Endothelial cell of umbilical vein (primary cell): Measurements from ENCODE around the gene ASB6. TPM values are rescaled to one million over a fixed set of nuclear protein-coding genes. Genes with fewer than 3 reads are reported as not detected.
"Not testable (repeated sequence)": the region's sequence is repeated elsewhere in the genome, so short reads cannot be mapped to it uniquely, and the experiment has no call there.

Experiments
- BruUV-seq: library from RNA; stranded (reverse); fragments of 400-500 nt; replicated peaks from 2 replicates; lab custom pipeline; 2021; lab: Mats Ljungman, UMichigan
- CTCF ChIA-PET: fragments of 300-600, 350-600 bp; sonication (Branson Sonifier 250); formaldehyde crosslinking; loops from one replicate; lab custom pipeline; 2021; ENCODE audit warnings: antibody characterized with exemption, inconsistent platforms; lab: Charles Lee
- POLR2A ChIA-PET: fragments of 300-600, 350-600 bp; sonication (Branson Sonifier 250); formaldehyde crosslinking; loops from one replicate; lab custom pipeline; 2021; ENCODE audit warnings: antibody characterized with exemption, inconsistent platforms; lab: Charles Lee
- DNase-seq: peaks from one replicate; pipeline ENCODE4 v3.0.0-alpha.2; 2011; ENCODE audit warnings: low read depth, low spot score
- FAIRE-seq: peaks from 2 replicates; lab custom pipeline; 2011; peaks lifted over from hg19 to GRCh38; lab: Jason Lieb, UNC
- H2AFZ ChIP-seq: 2 replicates; pipeline ENCODE4 v1.6.0; 2012; ENCODE audit warnings: low read depth, low read length, control low read depth, inconsistent platforms
- H3K27ac ChIP-seq: 2 replicates; pipeline ENCODE4 v1.5.1; 2011; ENCODE audit warnings: low read depth, mild to moderate bottlenecking, control low read depth, low read length, moderate library complexity; ENCODE audit not compliant: insufficient read depth
- H3K27me3 ChIP-seq, 2 experiments: 2 replicates each; pipeline versions ENCODE4 v1.6.0 to v1.6.1; 2011; ENCODE audit warnings: low read length in 2 of 2, mixed read lengths in 1 of 2; ENCODE audit not compliant: control insufficient read depth in 2 of 2, insufficient read depth in 2 of 2
- H3K36me3 ChIP-seq, 2 experiments: 2 replicates in 1 of 2; 3 replicates in 1 of 2; pipeline ENCODE4 v1.5.1; 2011; ENCODE audit warnings: low read length in 2 of 2, mild to moderate bottlenecking in 1 of 2, moderate library complexity in 1 of 2; ENCODE audit not compliant: control insufficient read depth in 2 of 2, insufficient read depth in 2 of 2; ENCODE audit errors: extremely low read depth in 1 of 2
- H3K4me1 ChIP-seq: 3 replicates; pipeline ENCODE4 v1.5.1; 2011; ENCODE audit warnings: mild to moderate bottlenecking, low read length; ENCODE audit not compliant: control insufficient read depth, insufficient read depth; ENCODE audit errors: extremely low read depth
- H3K4me2 ChIP-seq: 2 replicates; pipeline ENCODE4 v1.6.1; 2011; ENCODE audit warnings: low read length, control low read depth, mixed read lengths; ENCODE audit not compliant: insufficient read depth
- H3K4me3 ChIP-seq, 3 experiments: fragments of 200-600 bp in 1 of 3; sonication (generic), shearing (Covaris generic) in 1 of 3; replicated peaks in 1 of 3; 2 replicates each; pipeline ENCODE4 v1.5.1; 2011 to 2016; ENCODE audit warnings: control low read depth in 3 of 3, low read length in 3 of 3, mild to moderate bottlenecking in 2 of 3, inconsistent platforms in 1 of 3, low read depth in 1 of 3, moderate library complexity in 1 of 3; ENCODE audit not compliant: insufficient read depth in 1 of 3
- H3K79me2 ChIP-seq: 2 replicates; pipeline ENCODE4 v1.6.0; 2012; ENCODE audit warnings: low read length, inconsistent platforms; ENCODE audit not compliant: control insufficient read depth, insufficient read depth
- H3K9ac ChIP-seq: replicated peaks from 2 replicates; pipeline ENCODE3; 2011; ENCODE audit warnings: low read length, control low read depth; ENCODE audit not compliant: insufficient read depth; ENCODE audit errors: extremely low read depth
- H3K9me1 ChIP-seq: replicated peaks from 3 replicates; pipeline ENCODE4 v1.6.0; 2011; ENCODE audit warnings: mild to moderate bottlenecking, low read length; ENCODE audit not compliant: control insufficient read depth, insufficient read depth; ENCODE audit errors: extremely low read depth
- H3K9me3 ChIP-seq: replicated peaks from 2 replicates; pipeline ENCODE4 v1.5.1; 2012; ENCODE audit warnings: low read length, inconsistent platforms; ENCODE audit not compliant: control insufficient read depth, insufficient read depth
- H4K20me1 ChIP-seq: replicated peaks from 2 replicates; pipeline ENCODE3; 2011; ENCODE audit warnings: mild to moderate bottlenecking, low read length; ENCODE audit not compliant: control insufficient read depth, insufficient read depth; ENCODE audit errors: extremely low read depth
- GATA2 ChIP-seq: IDR thresholded peaks from 2 replicates; pipeline ENCODE4 v1.7.0; 2011; ENCODE audit warnings: low read depth, mild to moderate bottlenecking, moderate library complexity, mixed read lengths, low read length; ENCODE audit not compliant: insufficient read length, insufficient read depth
- JUN ChIP-seq: IDR thresholded peaks from 2 replicates; pipeline ENCODE4 v1.6.1; 2011; ENCODE audit warnings: borderline replicate concordance, low read depth; ENCODE audit not compliant: insufficient read length, insufficient read depth
- POLR2A ChIP-seq: IDR thresholded peaks from 2 replicates; pipeline ENCODE4 v1.6.1; 2012; ENCODE audit warnings: low read depth, mild to moderate bottlenecking, control low read depth, low read length
- POLR2AphosphoS5 ChIP-seq: IDR thresholded peaks from 2 replicates; pipeline ENCODE4 v1.6.1; 2012; ENCODE audit warnings: low read depth, mild to moderate bottlenecking, control low read depth, low read length, moderate library complexity; ENCODE audit not compliant: insufficient read depth
- dilution Hi-C: fragments of 300-500 bp; cut with MboI; formaldehyde crosslinking; loops from one replicate; pipeline ENCODE4 v1.15.0; 2019; ENCODE audit warnings: low sequenced_read_pairs; ENCODE audit not compliant: extremely low pct_ligation_motif_present
- intact Hi-C: fragments of 100-400 bp; cut with micrococcal nuclease; formaldehyde crosslinking; loops from one replicate; pipeline ENCODE4 v1.10.0; 2022
- polyA plus RNA-seq, 4 experiments: library from polyadenylated mRNA; depleted of rRNA in 3 of 4; stranded (reverse) in 3 of 4; unstranded in 1 of 4; fragments of >200 nt; gene quantifications; 2 replicates each; pipeline versions ENCODE4 v1.2.1 to v1.2.3, GENCODE V29; 2011 to 2012; ENCODE audit warnings: missing spikeins in 1 of 4
- total RNA-seq: library from RNA; stranded (reverse); gene quantifications from 2 replicates; pipeline ENCODE4 v1.2.3, GENCODE V29; 2021

ASB6 gene
- total and polyA plus RNA-seq, 2 donors (not counting 3 experiments of a cell fraction or from before 2014, with no cell fraction given): 20.3 to 23.8 TPM

DNA sequence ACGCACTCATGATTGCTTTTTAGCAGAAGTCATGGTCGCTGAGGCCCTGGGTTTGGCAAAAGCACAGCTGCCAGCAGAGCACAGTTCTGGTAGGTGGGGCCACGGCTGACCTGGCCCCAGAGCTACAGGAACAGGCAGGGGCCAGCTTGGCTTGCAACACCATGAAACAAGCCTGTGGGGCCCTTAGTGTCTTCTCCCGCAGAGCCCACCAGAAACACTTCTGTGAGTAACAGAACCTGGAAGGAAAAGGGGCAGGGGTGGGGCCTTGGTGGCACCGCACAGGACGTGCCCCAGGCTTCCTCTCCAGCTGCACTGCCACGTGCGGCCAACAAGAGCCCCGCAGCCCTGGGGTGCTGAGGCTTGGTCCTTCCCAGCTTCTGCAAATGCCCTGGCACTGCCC lies 4.8 kb downstream of the ASB6 start:
- no peak overlapping the region for H3K4me3 ChIP-seq
- H4K20me1 ChIP-seq: no peaks in the 10 kb centered on the region
- dilution Hi-C loops (no loop called here), intact Hi-C loops (no loop called here)
- FAIRE-seq: no peak
- POLR2A ChIA-PET: no interaction called here
- no peaks in the 10 kb centered on the region for H3K27me3 ChIP-seq
- no peak overlapping the region for H2AFZ ChIP-seq
- peaks cover 14 to 46% of the 10 kb centered on the region in 2 experiments for H3K36me3 ChIP-seq
- no peaks in the 10 kb centered on the region for H3K9me1 ChIP-seq
- H3K9me3 ChIP-seq: no peaks in the 10 kb centered on the region
- H3K9ac ChIP-seq: no peak overlapping the region
- CTCF ChIA-PET: interaction anchor here (1.5 to 4.7 kb wide), 3 partner anchors 12 to 505 kb away, joined by 4 to 27 read pairs (median 6); partner anchors contain the start of gene NTMT1
- TF ChIP-seq JUN (no peak), GATA2 (no peak), POLR2A (peak; percentile 1), POLR2AphosphoS5 (no peak)
- H3K4me2 ChIP-seq: no peak overlapping the region
- H3K4me1 ChIP-seq: peaks cover 10% of the 10 kb centered on the region
- DNase-seq: no peak
- no peak overlapping the region for H3K27ac ChIP-seq
- H3K79me2 ChIP-seq: peaks cover 42% of the 10 kb centered on the region
- BruUV-seq: no TSS peak

DNA sequence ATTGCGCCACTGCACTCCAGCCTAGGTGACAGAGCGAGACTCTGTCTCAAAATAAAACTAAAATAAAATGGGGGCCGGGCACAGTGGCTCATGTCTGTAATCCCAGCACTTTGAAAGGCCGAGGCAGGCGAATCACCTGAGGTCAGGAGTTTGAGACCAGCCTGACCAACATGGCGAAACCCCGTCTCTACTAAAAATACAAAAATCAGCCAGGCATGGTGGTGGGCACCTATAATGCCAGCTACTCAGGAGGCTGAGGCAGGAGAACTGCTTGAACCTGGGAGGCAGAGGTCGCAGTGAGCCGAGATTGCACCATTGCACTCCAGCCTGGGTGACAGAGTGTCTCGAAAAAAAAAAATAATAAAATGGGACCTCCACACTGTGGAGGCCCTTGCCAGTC lies 5.6 kb downstream of the ASB6 start:
- CTCF ChIA-PET: interaction anchor here (0.9 to 4.7 kb wide), 2 partner anchors 11 to 25 kb away, joined by 3 to 27 read pairs; partner anchors contain the start of gene NTMT1
- H3K4me3 ChIP-seq, dilution Hi-C loops, H2AFZ ChIP-seq, H3K27me3 ChIP-seq, DNase-seq, BruUV-seq, H3K27ac ChIP-seq, H3K4me2 ChIP-seq, H3K9me3 ChIP-seq, H3K9me1 ChIP-seq, FAIRE-seq, H4K20me1 ChIP-seq, POLR2A ChIA-PET, H3K4me1 ChIP-seq, H3K9ac ChIP-seq, intact Hi-C loops: not testable (repeated sequence)
- H3K36me3 ChIP-seq: peaks cover 14 to 46% of the 10 kb centered on the region in 2 experiments
- H3K79me2 ChIP-seq: peaks cover 45% of the 10 kb centered on the region
